ENCODE data around the gene ZNF394. TPM values are rescaled to one million over a fixed set of nuclear protein-coding genes. Genes with fewer than 3 reads are reported as not detected.
"Not testable (repeated sequence)": the region's sequence is repeated elsewhere in the genome, so short reads cannot be mapped to it uniquely, and the experiment has no call there.

The ZNF394 gene
- polyA plus RNA-seq, 1 donor (not counting 4 experiments of a cell fraction or from before 2014, with no cell fraction given) = 10.1 TPM

GRCh38 chr7:99504281-99504602, 4.2 kb upstream of the ZNF394 start:
- Histone ChIP-seq H3K27me3 (ENCODE audit: control insufficient read depth, extremely low read depth, insufficient read depth, low read length) (no peaks in the 10 kb centered on the region), H2AFZ (ENCODE audit: control insufficient read depth, low read length) (peak overlapping the region; percentile 83), H3K36me3 (ENCODE audit: control insufficient read depth in 2 of 2, extremely low read depth in 1 of 2, insufficient read depth in 2 of 2, low read length in 2 of 2) (peaks cover 0 to 1% of the 10 kb centered on the region in 2 experiments), H3K9me1 (ENCODE audit: control insufficient read depth, extremely low read depth, insufficient read depth, low read length) (no peaks in the 10 kb centered on the region), H3K9ac (ENCODE audit: control insufficient read depth, extremely low read depth, insufficient read depth, low read length) (peak overlapping the region; percentile 81), H4K20me1 (ENCODE audit: control insufficient read depth, extremely low read depth, insufficient read depth, low read length) (no peaks in the 10 kb centered on the region), H3K9me3 (ENCODE audit: control insufficient read depth, low read depth, low read length) (no peaks in the 10 kb centered on the region), H3K27ac (ENCODE audit: control insufficient read depth, insufficient read depth, low read length) (peak overlapping the region; percentile 73), H3K4me1 (ENCODE audit: control insufficient read depth, extremely low read depth, insufficient read depth, low read length) (peaks cover 20% of the 10 kb centered on the region), H3K79me2 (ENCODE audit: control insufficient read depth, insufficient read depth, low read length) (peaks cover 48% of the 10 kb centered on the region), H3K4me3 (ENCODE audit: control insufficient read depth in 2 of 3, extremely low read depth in 1 of 3, insufficient read depth in 2 of 3, low read depth in 1 of 3, low read length in 3 of 3) (peak overlapping the region; percentile 84 to 95 (median 90)), H3K4me2 (ENCODE audit: control insufficient read depth, extremely low read depth, insufficient read depth, low read depth, low read length) (peak overlapping the region; percentile 75)
- no peak for FAIRE-seq
- peak; percentile 62 for DNase-seq (ENCODE audit: low read depth, low spot score)
- dilution Hi-C loops (cut with MboI; ENCODE audit: extremely low pct_ligation_motif_present, low sequenced_read_pairs) = no loop called here
- TF ChIP-seq EZH2 (IDR thresholded peaks at IDR 0.05; ENCODE audit: low read length) = no peak
- TF ChIP-seq, protein P1, sequence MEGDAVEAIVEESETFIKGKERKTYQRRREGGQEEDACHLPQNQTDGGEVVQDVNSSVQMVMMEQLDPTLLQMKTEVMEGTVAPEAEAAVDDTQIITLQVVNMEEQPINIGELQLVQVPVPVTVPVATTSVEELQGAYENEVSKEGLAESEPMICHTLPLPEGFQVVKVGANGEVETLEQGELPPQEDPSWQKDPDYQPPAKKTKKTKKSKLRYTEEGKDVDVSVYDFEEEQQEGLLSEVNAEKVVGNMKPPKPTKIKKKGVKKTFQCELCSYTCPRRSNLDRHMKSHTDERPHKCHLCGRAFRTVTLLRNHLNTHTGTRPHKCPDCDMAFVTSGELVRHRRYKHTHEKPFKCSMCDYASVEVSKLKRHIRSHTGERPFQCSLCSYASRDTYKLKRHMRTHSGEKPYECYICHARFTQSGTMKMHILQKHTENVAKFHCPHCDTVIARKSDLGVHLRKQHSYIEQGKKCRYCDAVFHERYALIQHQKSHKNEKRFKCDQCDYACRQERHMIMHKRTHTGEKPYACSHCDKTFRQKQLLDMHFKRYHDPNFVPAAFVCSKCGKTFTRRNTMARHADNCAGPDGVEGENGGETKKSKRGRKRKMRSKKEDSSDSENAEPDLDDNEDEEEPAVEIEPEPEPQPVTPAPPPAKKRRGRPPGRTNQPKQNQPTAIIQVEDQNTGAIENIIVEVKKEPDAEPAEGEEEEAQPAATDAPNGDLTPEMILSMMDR (optimal IDR thresholded peaks at IDR 0.05 in 1 of 3, IDR thresholded peaks at IDR 0.05 in 1 of 3, conservative IDR thresholded peaks at IDR 0.05 in 1 of 3; ENCODE audit: extremely low read depth in 1 of 3, insufficient read depth in 2 of 3, low read length in 3 of 3) = no peak

- Histone ChIP-seq H3K4me2 (ENCODE audit: control insufficient read depth, extremely low read depth, insufficient read depth, low read depth, low read length) (peak overlapping the region; percentile 89), H3K79me2 (ENCODE audit: control insufficient read depth, insufficient read depth, low read length) (peaks cover 57% of the 10 kb centered on the region), H3K4me1 (ENCODE audit: control insufficient read depth, extremely low read depth, insufficient read depth, low read length) (peaks cover 26% of the 10 kb centered on the region), H3K4me3 (ENCODE audit: control insufficient read depth in 2 of 3, extremely low read depth in 1 of 3, insufficient read depth in 2 of 3, low read depth in 1 of 3, low read length in 3 of 3) (peak overlapping the region in 1 of 3 experiments; percentile 99)
- H3K36me3 ChIP-seq (ENCODE audit: control insufficient read depth in 2 of 2, extremely low read depth in 1 of 2, insufficient read depth in 2 of 2, low read length in 2 of 2); H4K20me1 ChIP-seq (ENCODE audit: control insufficient read depth, extremely low read depth, insufficient read depth, low read length); H3K27ac ChIP-seq (ENCODE audit: control insufficient read depth, insufficient read depth, low read length); H3K9ac ChIP-seq (ENCODE audit: control insufficient read depth, extremely low read depth, insufficient read depth, low read length); H3K27me3 ChIP-seq (ENCODE audit: control insufficient read depth, extremely low read depth, insufficient read depth, low read length); H2AFZ ChIP-seq (ENCODE audit: control insufficient read depth, low read length); dilution Hi-C loops (cut with MboI; ENCODE audit: extremely low pct_ligation_motif_present, low sequenced_read_pairs); DNase-seq (ENCODE audit: low read depth, low spot score); H3K9me3 ChIP-seq (ENCODE audit: control insufficient read depth, low read depth, low read length); FAIRE-seq; H3K9me1 ChIP-seq (ENCODE audit: control insufficient read depth, extremely low read depth, insufficient read depth, low read length): not testable (repeated sequence)
These were observed 1.2 kb upstream of the ZNF394 start for GRCh38 chr7:99501236-99501635.

- Histone ChIP-seq H3K4me1 (ENCODE audit: control insufficient read depth, extremely low read depth, insufficient read depth, low read length) (peaks cover 20% of the 10 kb centered on the region), H3K79me2 (ENCODE audit: control insufficient read depth, insufficient read depth, low read length) (peaks cover 54% of the 10 kb centered on the region), H3K9me3 (ENCODE audit: control insufficient read depth, low read depth, low read length) (no peaks in the 10 kb centered on the region), H3K9ac (ENCODE audit: control insufficient read depth, extremely low read depth, insufficient read depth, low read length) (peak overlapping the region; percentile 90), H3K27ac (ENCODE audit: control insufficient read depth, insufficient read depth, low read length) (peak overlapping the region; percentile 80), H3K4me3 (ENCODE audit: control insufficient read depth in 2 of 3, extremely low read depth in 1 of 3, insufficient read depth in 2 of 3, low read depth in 1 of 3, low read length in 3 of 3) (peak overlapping the region; percentile 80 to 99 (median 94)), H4K20me1 (ENCODE audit: control insufficient read depth, extremely low read depth, insufficient read depth, low read length) (peaks cover 4% of the 10 kb centered on the region), H3K4me2 (ENCODE audit: control insufficient read depth, extremely low read depth, insufficient read depth, low read depth, low read length) (peak overlapping the region; percentile 89), H3K27me3 (ENCODE audit: control insufficient read depth, extremely low read depth, insufficient read depth, low read length) (no peaks in the 10 kb centered on the region), H3K36me3 (ENCODE audit: control insufficient read depth in 2 of 2, extremely low read depth in 1 of 2, insufficient read depth in 2 of 2, low read length in 2 of 2) (peaks cover 2 to 3% of the 10 kb centered on the region in 2 experiments), H2AFZ (ENCODE audit: control insufficient read depth, low read length) (peak overlapping the region; percentile 82), H3K9me1 (ENCODE audit: control insufficient read depth, extremely low read depth, insufficient read depth, low read length) (no peaks in the 10 kb centered on the region)
- FAIRE-seq = no peak
- DNase-seq (ENCODE audit: low read depth, low spot score) = no peak
- TF ChIP-seq, protein P1 (optimal IDR thresholded peaks at IDR 0.05 in 1 of 3, IDR thresholded peaks at IDR 0.05 in 1 of 3, conservative IDR thresholded peaks at IDR 0.05 in 1 of 3; ENCODE audit: extremely low read depth in 1 of 3, insufficient read depth in 2 of 3, low read length in 3 of 3) = no peak
- TF ChIP-seq EZH2 (IDR thresholded peaks at IDR 0.05; ENCODE audit: low read length) = no peak
- dilution Hi-C loops (cut with MboI; ENCODE audit: extremely low pct_ligation_motif_present, low sequenced_read_pairs) = no loop called here
These were observed 542 bp upstream of the ZNF394 start for GRCh38 chr7:99500637-99501009.
